ENCODE results near the gene SLC4A5. TPM values are rescaled to one million over a fixed set of nuclear protein-coding genes. Genes with fewer than 3 reads are reported as not detected.

The SLC4A5 gene
- total and polyA plus RNA-seq, 7 donors = under 0.01 to 12.2 (median 1.8) TPM

- DNase-seq = no peak
- H3K36me3 ChIP-seq = peaks cover 0 to 31% (median 3%) of the 10 kb centered on the region in 4 donors
Measured at GRCh38 chr2:74325815-74326214, 17.4 kb downstream of the SLC4A5 start.

GRCh38 chr2:74321737-74322136, 21.5 kb downstream of the SLC4A5 start:
- 94 to 95% methylated on average over 2 of the region's 2 CpGs for WGBS, 2 donors
- Histone ChIP-seq H3K4me3 (no peak overlapping the region), H3K4me1 (no peaks in the 10 kb centered on the region), H3K9me3 (no peaks in the 10 kb centered on the region), H3K27ac (no peak overlapping the region), H3K27me3 (no peaks in the 10 kb centered on the region), H3K36me3 (no peaks in the 10 kb centered on the region)
- intact Hi-C loops (cut with DNase I) = no loop called here
- TF ChIP-seq POLR2AphosphoS5 (IDR thresholded peaks at IDR 0.05) = no peak
- no peak for TF ChIP-seq CTCF (IDR thresholded peaks at IDR 0.05)
- no peak for TF ChIP-seq POLR2A (IDR thresholded peaks at IDR 0.05)
- no peak for TF ChIP-seq EP300 (IDR thresholded peaks at IDR 0.05)
- DNase-seq = no peak

More at GRCh38 chr2:74325815-74326214, 17.4 kb downstream of the SLC4A5 start:
- no peaks in the 10 kb centered on the region for H3K27me3 ChIP-seq
- no peaks in the 10 kb centered on the region for H3K9me3 ChIP-seq
- no peak overlapping the region for H3K4me3 ChIP-seq
- TF ChIP-seq CTCF (IDR thresholded peaks at IDR 0.05) = no peak
- TF ChIP-seq POLR2A (IDR thresholded peaks at IDR 0.05) = no peak
- TF ChIP-seq EP300 (IDR thresholded peaks at IDR 0.05) = no peak
- TF ChIP-seq POLR2AphosphoS5 (IDR thresholded peaks at IDR 0.05) = no peak
- H3K4me1 ChIP-seq = no peaks in the 10 kb centered on the region
- no peak overlapping the region for H3K27ac ChIP-seq
- 85 to 96% methylated on average over 2 of the region's 2 CpGs for WGBS, 2 donors
- intact Hi-C loops (cut with DNase I) = no loop called here

DNA sequence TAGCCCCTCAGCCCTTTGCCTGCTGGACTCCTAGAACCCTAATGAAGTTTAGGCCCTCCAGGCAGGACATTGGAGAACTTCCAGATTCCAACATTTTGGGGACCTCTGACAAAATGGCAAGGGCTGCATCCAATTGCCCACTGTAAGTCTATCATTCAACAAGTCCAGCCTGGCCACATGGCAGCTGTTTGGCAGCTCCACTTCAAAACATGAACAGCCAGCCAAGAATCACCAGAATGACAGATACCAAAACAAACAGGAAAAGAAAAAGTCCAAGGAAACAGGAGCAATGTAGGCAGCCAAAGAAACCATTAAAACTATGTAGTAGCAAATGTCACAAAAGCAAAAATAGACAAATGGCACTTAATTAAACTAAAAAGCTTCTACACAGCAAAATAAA, 25.5 kb downstream of the SLC4A5 start:
- Histone ChIP-seq H3K36me3 (peaks cover 0 to 17% (median 0%) of the 10 kb centered on the region in 4 donors), H3K9me3 (no peaks in the 10 kb centered on the region), H3K27ac (no peak overlapping the region), H3K27me3 (no peaks in the 10 kb centered on the region), H3K4me1 (no peaks in the 10 kb centered on the region), H3K4me3 (no peak overlapping the region)
- intact Hi-C loops (cut with DNase I) = no loop called here
- TF ChIP-seq POLR2AphosphoS5 (IDR thresholded peaks at IDR 0.05) = no peak
- no peak for DNase-seq

DNA sequence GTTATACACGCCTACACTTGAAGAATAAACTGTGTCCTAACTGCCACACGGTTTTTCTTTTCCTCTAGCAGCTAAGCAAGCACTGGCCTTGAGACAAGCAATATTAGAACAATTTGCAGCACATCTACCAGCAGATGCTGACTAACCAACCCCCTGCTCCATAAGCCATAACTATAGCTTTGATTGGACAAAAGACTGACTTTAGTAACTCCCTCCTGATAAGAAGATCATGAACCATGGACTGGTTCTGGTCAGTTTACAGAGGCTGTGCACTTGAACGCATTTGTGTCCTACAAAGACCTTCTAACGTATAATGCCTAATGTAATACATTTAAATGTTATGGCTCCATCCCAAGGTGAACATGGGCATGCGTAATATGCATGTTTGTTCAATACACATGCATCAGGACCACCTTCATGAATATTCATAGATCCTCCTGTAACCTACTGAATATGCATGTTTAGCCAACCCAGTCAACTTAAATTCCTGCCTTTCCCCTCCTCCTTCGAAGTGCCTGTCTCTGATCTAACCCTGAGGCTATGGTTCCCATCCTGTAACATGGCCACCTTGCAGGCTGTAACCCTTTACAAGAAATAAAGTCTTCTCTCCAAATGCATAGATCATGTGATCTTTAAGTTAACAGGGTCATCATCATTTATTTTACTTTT, 26.5 kb downstream of the SLC4A5 start:
- Histone ChIP-seq H3K36me3 (peaks cover 0 to 17% (median 0%) of the 10 kb centered on the region in 4 donors), H3K9me3 (no peaks in the 10 kb centered on the region), H3K4me3 (no peak overlapping the region), H3K4me1 (no peaks in the 10 kb centered on the region), H3K27ac (no peak overlapping the region), H3K27me3 (no peaks in the 10 kb centered on the region)
- WGBS, 2 donors = 49 to 64% methylated on average over 6 of the region's 6 CpGs
- intact Hi-C loops (cut with DNase I) = no loop called here
- TF ChIP-seq POLR2A (IDR thresholded peaks at IDR 0.05) (no peak), POLR2AphosphoS5 (IDR thresholded peaks at IDR 0.05) (no peak), EP300 (IDR thresholded peaks at IDR 0.05) (no peak), CTCF (IDR thresholded peaks at IDR 0.05) (no peak)
- no peak for DNase-seq

DNA sequence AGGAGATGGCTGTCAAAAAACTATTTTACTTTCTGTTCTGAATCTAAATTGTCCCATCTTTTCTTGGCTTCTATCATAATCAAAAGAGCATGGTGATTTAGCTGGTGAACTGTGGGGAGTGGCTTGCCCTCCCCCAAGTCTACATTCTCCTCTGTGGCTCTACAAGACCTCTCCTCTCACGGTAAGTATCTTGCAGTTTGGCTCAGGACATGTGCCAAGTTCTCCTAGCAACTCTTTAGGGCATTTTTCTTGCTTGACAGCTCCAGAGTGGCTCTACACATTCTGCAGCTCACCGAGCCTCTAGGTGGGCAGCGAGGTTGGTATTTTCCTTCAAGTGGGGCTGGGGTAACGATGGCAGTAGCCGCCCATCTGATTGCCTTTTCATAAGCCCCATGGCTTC, 29.1 kb downstream of the SLC4A5 start:
- no peaks in the 10 kb centered on the region for H3K27me3 ChIP-seq
- no peak overlapping the region for H3K27ac ChIP-seq
- intact Hi-C loops (cut with DNase I) = no loop called here
- H3K4me3 ChIP-seq = no peak overlapping the region
- TF ChIP-seq POLR2AphosphoS5 (IDR thresholded peaks at IDR 0.05) (no peak), CTCF (IDR thresholded peaks at IDR 0.05) (no peak), POLR2A (IDR thresholded peaks at IDR 0.05) (no peak)
- no peaks in the 10 kb centered on the region for H3K9me3 ChIP-seq
- no peak for DNase-seq
- H3K4me1 ChIP-seq = no peaks in the 10 kb centered on the region
- WGBS, 2 donors = 87 to 90% methylated on average over 5 of the region's 5 CpGs
- peaks cover 0 to 17% (median 0%) of the 10 kb centered on the region in 4 donors for H3K36me3 ChIP-seq
